ENCODE data around the gene BEGAIN.

BEGAIN gene

DNA sequence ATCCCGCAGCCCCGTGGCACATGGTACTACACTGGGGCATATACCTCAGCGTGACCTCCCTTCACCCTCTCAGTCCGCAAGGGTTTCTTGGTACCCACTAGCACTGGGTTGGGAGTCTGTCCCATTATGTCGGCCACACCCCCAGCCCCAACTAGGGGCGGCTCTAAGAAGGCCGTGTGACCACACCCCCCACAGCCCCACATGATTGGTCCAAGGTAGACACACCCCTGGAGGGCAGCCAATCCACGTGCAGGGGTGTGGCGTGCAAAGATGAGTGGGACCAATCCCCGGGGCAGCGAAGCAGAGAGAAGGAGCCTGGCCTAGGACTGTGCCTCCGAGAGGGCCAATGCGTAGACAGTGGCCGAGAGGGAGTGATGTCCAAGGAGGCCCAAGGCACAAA lies 34.6 kb upstream of the BEGAIN start:
- Histone ChIP-seq H3K9me3 (ENCODE audit: control insufficient read depth, insufficient read depth, low read length) (no peaks in the 10 kb centered on the region), H3K4me3 (ENCODE audit: low read depth, low read length) (no peak overlapping the region), H3K4me1 (ENCODE audit: control insufficient read depth, insufficient read depth, low read length) (no peaks in the 10 kb centered on the region), H3K9ac (ENCODE audit: low read depth, low read length) (no peak overlapping the region), H3K27me3 (ENCODE audit: control insufficient read depth, insufficient read depth, low read length) (peaks cover 2% of the 10 kb centered on the region), H3K36me3 (ENCODE audit: control insufficient read depth, insufficient read depth, low read length) (no peaks in the 10 kb centered on the region)

DNA sequence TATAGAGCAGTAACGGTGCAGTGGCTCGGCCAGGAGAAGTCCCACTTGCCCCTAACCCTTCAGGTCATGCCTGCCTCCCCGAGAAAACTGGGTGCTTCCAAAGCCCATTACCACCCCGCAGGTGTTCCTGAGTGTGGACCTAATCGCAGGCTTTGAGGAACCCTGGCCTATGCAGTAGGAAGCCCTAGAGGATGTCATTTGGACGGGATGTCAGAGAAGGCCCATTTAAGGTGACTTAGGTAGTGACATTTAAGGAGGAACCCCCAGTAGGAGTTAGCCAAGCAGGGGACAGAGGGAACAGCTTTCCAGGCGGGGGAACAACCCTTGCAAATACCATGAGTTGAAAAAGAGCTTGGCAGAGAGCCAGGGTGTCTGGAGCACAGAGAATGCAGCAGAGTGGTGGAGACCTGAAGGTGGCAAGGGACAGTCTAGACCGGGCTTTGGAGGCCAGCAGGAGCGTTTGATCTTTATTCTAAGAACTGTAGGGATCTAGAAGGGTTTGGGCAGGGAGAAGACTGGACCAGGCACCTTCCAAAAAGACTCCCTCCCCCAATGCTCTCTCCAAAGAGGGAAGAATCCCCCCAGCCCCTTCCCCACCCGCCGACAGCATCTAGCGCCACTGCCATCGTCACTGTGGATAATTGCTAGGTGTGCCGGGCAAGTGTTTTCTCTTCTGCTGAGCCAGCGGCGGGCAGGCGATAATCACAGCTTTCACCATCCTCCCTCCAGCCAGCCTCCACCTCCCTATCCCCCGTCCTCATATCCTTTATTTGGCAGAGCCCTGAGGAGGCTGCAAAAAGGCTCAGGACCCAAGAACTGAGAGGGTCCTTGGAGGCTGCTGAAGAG lies 33.3 kb upstream of the BEGAIN start:
- Histone ChIP-seq H3K27me3 (ENCODE audit: control insufficient read depth, insufficient read depth, low read length) (peaks cover 2% of the 10 kb centered on the region), H3K4me1 (ENCODE audit: control insufficient read depth, insufficient read depth, low read length) (no peaks in the 10 kb centered on the region), H3K36me3 (ENCODE audit: control insufficient read depth, insufficient read depth, low read length) (no peaks in the 10 kb centered on the region), H3K9me3 (ENCODE audit: control insufficient read depth, insufficient read depth, low read length) (no peaks in the 10 kb centered on the region), H3K9ac (ENCODE audit: low read depth, low read length) (no peak overlapping the region), H3K4me3 (ENCODE audit: low read depth, low read length) (no peak overlapping the region)

DNA sequence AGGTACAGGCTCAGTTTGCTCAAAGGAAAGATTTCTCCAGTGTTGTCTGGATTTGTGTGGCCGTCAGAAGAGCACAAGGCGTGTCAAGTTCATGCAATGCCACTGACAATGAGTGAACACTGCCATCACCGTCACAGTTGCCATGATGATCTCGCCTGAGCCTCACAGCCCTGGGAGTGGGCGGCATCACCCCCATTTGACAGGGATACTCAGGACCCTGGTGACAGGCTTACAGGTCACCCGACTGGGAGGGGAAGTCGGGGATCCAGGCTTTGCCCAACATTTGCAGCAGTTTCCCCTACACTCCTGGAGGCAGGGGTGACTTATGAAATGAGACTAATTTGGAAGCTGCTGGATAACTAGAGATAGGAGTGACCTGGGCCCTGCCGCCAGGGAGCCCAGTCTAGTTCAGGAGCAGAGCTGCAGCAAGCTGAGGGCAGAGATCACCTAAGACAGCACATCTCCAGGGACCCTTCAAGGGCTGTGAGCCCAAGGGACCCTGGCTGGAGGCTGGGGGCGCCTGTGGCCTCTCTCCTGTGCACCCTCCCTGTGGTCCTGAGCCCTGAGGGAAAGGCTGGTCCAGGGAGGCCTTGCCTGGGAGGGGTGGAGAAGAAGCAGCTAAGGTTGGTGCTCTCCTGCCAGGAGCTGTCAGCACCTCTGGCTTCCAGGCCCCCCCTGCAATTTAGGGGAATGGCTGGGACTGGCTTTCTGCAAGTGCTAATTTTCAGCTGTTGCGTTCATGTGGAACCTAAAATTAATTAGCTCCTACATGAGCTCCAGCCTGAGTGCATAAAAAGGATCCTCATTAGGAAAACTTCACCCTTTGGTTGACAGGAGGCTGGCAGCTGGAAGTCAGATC lies 32.4 kb upstream of the BEGAIN start:
- Histone ChIP-seq H3K4me3 (ENCODE audit: low read depth, low read length) (no peak overlapping the region), H3K27me3 (ENCODE audit: control insufficient read depth, insufficient read depth, low read length) (peaks cover 2% of the 10 kb centered on the region), H3K9me3 (ENCODE audit: control insufficient read depth, insufficient read depth, low read length) (no peaks in the 10 kb centered on the region), H3K4me1 (ENCODE audit: control insufficient read depth, insufficient read depth, low read length) (no peaks in the 10 kb centered on the region), H3K9ac (ENCODE audit: low read depth, low read length) (no peak overlapping the region), H3K36me3 (ENCODE audit: control insufficient read depth, insufficient read depth, low read length) (no peaks in the 10 kb centered on the region)

DNA sequence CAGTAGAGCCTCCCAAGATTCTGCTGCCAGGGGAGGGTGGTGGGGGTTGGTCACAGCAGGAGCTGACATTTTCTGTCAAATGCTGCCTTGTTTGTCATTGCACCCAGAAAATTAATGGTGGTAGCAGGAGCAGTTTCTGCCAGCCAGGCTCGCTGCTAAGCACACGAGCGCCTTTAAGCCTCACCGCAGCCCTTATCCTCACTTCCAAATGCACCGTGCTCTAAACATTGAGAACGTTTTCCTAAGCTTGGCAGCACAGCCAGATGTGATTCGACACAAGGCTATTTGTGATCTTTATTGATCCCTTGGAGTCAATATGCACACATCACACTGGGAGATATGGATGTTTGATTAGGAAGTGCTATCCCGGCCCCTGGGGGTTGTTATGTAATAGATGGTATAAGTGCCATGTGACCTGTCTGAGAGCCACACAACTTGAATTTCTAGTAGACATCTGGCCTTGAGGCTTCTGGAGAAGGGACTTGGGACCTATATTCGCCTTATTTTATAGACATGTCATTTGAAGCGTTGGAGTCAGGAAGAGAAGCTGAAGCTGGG lies 31.6 kb upstream of the BEGAIN start:
- H3K27me3 ChIP-seq (ENCODE audit: control insufficient read depth, insufficient read depth, low read length), result peaks cover 2% of the 10 kb centered on the region

DNA sequence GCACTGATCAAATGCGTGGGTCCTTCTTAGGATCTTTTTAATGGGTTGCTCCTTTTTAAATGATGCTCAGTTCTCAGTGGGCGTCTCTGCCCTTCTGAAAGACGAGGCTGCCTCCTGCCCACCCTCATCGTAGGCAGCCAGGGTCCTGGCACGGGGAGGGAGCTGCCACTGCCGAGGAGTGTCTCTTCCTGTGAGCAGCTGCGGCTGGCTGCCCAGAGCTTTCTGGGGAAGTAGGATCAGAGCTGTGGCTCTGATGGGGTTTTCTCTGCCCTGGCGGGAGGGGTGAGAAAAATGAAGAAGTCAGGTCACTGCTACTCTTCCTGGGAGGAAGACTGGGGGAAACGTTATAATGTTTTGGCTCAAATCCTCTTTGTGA lies 31.1 kb upstream of the BEGAIN start:
- no peak overlapping the region for H3K9ac ChIP-seq (ENCODE audit: low read depth, low read length)
- H3K9me3 ChIP-seq (ENCODE audit: control insufficient read depth, insufficient read depth, low read length), result no peaks in the 10 kb centered on the region
- no peaks in the 10 kb centered on the region for H3K36me3 ChIP-seq (ENCODE audit: control insufficient read depth, insufficient read depth, low read length)
- H3K4me3 ChIP-seq (ENCODE audit: low read depth, low read length), result no peak overlapping the region
- peaks cover 2% of the 10 kb centered on the region for H3K27me3 ChIP-seq (ENCODE audit: control insufficient read depth, insufficient read depth, low read length)
- H3K4me1 ChIP-seq (ENCODE audit: control insufficient read depth, insufficient read depth, low read length), result no peaks in the 10 kb centered on the region

More for the DNA sequence above, 31.6 kb upstream of the BEGAIN start:
- H3K9ac ChIP-seq (ENCODE audit: low read depth, low read length), result no peak overlapping the region
- no peaks in the 10 kb centered on the region for H3K9me3 ChIP-seq (ENCODE audit: control insufficient read depth, insufficient read depth, low read length)
- H3K4me1 ChIP-seq (ENCODE audit: control insufficient read depth, insufficient read depth, low read length), result no peaks in the 10 kb centered on the region
- H3K36me3 ChIP-seq (ENCODE audit: control insufficient read depth, insufficient read depth, low read length), result no peaks in the 10 kb centered on the region
- no peak overlapping the region for H3K4me3 ChIP-seq (ENCODE audit: low read depth, low read length)

DNA sequence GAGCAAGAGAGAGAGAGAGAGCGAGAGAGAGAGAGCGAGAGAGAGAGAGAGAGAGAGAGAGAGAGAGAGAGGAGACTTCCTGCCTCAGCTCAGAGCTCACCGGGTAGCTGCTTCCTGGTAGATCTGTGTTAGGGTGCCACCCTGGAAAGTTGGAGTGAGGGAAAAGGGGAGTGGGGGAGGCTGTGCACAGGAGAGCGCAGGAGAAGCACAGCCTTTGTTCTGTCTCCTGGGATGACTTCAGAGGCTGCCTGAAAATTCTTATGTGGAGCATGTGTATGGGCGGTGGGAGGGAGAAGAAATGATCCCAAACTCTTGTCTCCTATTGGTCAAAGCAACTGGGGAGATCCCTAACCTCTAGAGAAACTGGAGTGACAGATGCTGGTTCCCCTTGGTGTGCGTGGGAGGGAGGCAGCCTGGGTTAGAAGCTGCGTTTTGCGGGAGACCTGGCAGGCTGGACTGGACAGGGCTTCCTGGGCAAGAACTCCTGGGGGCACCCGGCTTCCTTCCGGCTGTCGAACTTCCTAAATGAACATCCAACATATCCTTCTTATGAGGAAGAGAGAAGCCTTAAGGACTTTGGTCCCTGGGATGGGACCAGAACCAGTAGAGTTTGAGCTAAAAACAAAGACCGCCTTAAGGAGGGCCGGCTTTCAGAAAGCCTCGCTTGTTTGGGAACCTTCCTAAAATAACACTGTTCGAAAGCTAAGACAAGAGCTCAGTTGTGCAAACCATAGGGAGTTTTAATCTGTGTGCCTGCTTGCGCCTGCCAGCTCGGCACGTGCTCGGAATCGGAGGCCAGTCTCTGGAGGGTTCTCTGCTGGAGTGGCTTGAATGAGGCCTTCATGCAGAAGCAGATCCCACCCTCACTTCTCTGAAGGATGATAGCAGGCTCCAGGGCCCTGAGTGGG lies 30.4 kb upstream of the BEGAIN start:
- Histone ChIP-seq H3K9ac (ENCODE audit: low read depth, low read length) (no peak overlapping the region), H3K4me3 (ENCODE audit: low read depth, low read length) (no peak overlapping the region), H3K9me3 (ENCODE audit: control insufficient read depth, insufficient read depth, low read length) (no peaks in the 10 kb centered on the region), H3K27me3 (ENCODE audit: control insufficient read depth, insufficient read depth, low read length) (peaks cover 2% of the 10 kb centered on the region), H3K4me1 (ENCODE audit: control insufficient read depth, insufficient read depth, low read length) (no peaks in the 10 kb centered on the region), H3K36me3 (ENCODE audit: control insufficient read depth, insufficient read depth, low read length) (no peaks in the 10 kb centered on the region)

DNA sequence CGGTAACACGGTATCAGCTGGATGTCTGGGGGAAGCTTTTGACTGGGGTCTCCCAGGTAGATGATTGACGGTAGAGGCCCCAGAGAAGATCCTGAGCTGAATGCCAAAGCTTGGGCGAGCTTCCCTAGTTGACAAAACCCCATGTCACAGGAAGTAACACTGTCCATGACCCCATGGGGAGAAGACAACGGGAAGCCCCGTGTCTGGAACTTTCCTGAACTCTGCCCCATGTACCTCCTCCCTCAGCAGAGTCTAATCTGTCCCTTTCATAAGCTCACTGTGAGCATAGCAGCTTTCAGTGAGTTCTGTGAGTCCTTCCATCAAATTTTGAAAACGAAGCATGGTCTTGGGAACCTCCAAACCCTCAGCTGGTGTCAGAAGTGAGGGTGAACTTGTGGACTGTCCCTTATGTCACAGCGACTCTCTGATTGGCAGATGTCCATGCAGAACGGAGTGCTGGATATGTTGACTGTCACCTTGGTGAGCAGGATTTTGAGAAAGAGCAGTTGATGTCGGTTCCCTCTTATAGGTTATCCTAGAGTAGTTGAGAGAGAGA lies 29.7 kb upstream of the BEGAIN start:
- H3K4me1 ChIP-seq (ENCODE audit: control insufficient read depth, insufficient read depth, low read length), result no peaks in the 10 kb centered on the region
- no peaks in the 10 kb centered on the region for H3K9me3 ChIP-seq (ENCODE audit: control insufficient read depth, insufficient read depth, low read length)
- no peaks in the 10 kb centered on the region for H3K36me3 ChIP-seq (ENCODE audit: control insufficient read depth, insufficient read depth, low read length)
- peaks cover 2% of the 10 kb centered on the region for H3K27me3 ChIP-seq (ENCODE audit: control insufficient read depth, insufficient read depth, low read length)
- no peak overlapping the region for H3K9ac ChIP-seq (ENCODE audit: low read depth, low read length)
- H3K4me3 ChIP-seq (ENCODE audit: low read depth, low read length), result no peak overlapping the region

DNA sequence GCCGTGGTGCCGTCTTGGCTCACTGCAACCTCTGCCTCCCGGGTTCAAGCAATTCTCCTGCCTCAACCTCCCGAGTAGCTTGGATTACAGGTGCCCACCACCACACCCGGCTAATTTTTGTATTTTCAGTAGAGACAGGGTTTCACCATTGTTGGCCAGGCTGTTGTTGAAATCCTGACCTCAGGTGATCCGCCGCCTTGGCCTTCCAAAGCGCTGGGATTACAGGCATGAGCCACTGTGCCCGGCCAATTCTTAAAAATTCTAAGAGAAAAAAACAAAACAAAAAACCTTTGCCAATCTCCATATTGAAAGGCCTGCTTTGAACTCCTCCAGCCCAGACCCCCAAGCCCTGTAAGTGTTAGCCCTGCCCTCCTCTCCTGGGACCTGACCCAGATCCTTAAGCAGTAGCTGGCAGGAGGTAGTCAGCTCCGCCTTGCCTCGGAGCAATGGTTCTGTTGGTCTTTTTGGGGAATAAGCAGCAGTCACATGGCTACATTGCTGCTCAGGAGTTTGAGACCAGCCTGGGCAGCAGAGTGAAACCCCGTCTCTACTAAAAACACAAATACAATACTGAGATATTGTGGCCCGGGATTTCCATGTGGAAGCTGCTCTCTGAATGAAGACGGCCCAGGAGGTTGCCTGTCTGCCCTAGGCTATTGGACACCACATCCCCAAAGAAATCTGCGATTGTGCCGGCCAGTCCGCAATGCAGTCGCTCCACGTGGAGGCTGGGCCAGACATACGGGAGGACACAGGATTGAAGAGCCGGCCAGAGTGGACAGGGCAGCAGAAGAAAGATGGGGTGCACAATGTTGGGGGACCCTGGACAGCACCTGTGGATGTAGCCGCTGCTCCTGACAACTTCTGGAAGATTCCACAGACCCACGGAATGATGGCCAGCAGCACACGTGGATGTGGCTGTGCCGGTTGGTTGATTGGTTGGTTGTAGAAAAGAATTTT lies 28.8 kb upstream of the BEGAIN start:
- Histone ChIP-seq H3K4me1 (ENCODE audit: control insufficient read depth, insufficient read depth, low read length) (no peaks in the 10 kb centered on the region), H3K27me3 (ENCODE audit: control insufficient read depth, insufficient read depth, low read length) (peaks cover 2% of the 10 kb centered on the region), H3K36me3 (ENCODE audit: control insufficient read depth, insufficient read depth, low read length) (no peaks in the 10 kb centered on the region)

DNA sequence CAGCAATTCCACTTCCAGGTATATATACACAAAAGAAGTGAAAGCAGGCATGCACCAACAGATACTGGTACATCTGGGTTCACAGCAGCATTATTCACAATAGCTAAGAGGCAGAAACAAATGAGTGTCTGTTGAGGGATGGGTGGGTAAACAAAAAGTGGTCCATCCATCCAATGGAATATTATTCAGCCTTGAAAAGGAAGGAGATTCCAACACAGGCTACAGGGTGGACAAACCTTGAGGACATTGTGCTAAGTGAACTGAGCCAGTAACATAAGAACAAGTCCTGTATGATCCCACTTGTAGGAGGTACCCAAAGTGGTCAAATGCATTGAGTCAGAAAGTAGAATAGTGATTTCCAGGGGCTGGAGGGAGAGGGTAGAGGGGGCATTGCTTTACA lies 27.6 kb upstream of the BEGAIN start:
- H3K4me1 ChIP-seq (ENCODE audit: control insufficient read depth, insufficient read depth, low read length), result no peaks in the 10 kb centered on the region
- no peak overlapping the region for H3K4me3 ChIP-seq (ENCODE audit: low read depth, low read length)
- H3K36me3 ChIP-seq (ENCODE audit: control insufficient read depth, insufficient read depth, low read length), result no peaks in the 10 kb centered on the region
- no peaks in the 10 kb centered on the region for H3K9me3 ChIP-seq (ENCODE audit: control insufficient read depth, insufficient read depth, low read length)
- no peak overlapping the region for H3K9ac ChIP-seq (ENCODE audit: low read depth, low read length)
- peaks cover 2% of the 10 kb centered on the region for H3K27me3 ChIP-seq (ENCODE audit: control insufficient read depth, insufficient read depth, low read length)

More for the DNA sequence above, 28.8 kb upstream of the BEGAIN start:
- H3K4me3 ChIP-seq (ENCODE audit: low read depth, low read length), result no peak overlapping the region
- H3K9ac ChIP-seq (ENCODE audit: low read depth, low read length), result no peak overlapping the region
- no peaks in the 10 kb centered on the region for H3K9me3 ChIP-seq (ENCODE audit: control insufficient read depth, insufficient read depth, low read length)

DNA sequence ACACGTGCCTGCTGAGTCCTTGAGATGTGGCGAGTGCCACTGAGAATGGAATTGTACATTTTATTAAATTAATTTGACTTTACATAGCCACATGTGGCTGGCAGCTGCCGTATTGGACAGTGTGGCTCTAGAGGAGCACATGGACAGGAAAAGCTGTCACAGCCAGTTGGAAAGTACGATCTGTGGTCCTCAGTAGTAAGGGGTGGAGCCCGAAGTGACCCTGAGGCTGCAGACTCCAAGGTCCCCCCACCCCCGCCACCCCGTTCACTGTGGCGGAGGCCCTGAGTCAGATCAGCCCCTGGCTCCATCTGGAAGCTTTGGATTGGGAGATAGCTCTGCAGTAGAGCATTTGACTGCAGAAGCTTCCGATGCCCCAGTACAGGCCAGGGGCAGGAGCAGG lies 25.8 kb upstream of the BEGAIN start:
- no peaks in the 10 kb centered on the region for H3K36me3 ChIP-seq (ENCODE audit: control insufficient read depth, insufficient read depth, low read length)
- no peaks in the 10 kb centered on the region for H3K4me1 ChIP-seq (ENCODE audit: control insufficient read depth, insufficient read depth, low read length)
- H3K9ac ChIP-seq (ENCODE audit: low read depth, low read length), result no peak overlapping the region
- H3K9me3 ChIP-seq (ENCODE audit: control insufficient read depth, insufficient read depth, low read length), result no peaks in the 10 kb centered on the region
- no peak overlapping the region for H3K4me3 ChIP-seq (ENCODE audit: low read depth, low read length)
- H3K27me3 ChIP-seq (ENCODE audit: control insufficient read depth, insufficient read depth, low read length), result no peaks in the 10 kb centered on the region

All from iPS-15b (cell line).